GM18520 (cell line): ENCODE results near the gene UTP18.
"Not testable (repeated sequence)": the region's sequence is repeated elsewhere in the genome, so short reads cannot be mapped to it uniquely, and the experiment has no call there.

Experiments used
- ATAC-seq: cut with Tn5 transposase; IDR thresholded peaks from one replicate; pipeline ENCODE4 v1.9.1; 2021; ENCODE audit not compliant: unreplicated experiment

UTP18 gene

DNA sequence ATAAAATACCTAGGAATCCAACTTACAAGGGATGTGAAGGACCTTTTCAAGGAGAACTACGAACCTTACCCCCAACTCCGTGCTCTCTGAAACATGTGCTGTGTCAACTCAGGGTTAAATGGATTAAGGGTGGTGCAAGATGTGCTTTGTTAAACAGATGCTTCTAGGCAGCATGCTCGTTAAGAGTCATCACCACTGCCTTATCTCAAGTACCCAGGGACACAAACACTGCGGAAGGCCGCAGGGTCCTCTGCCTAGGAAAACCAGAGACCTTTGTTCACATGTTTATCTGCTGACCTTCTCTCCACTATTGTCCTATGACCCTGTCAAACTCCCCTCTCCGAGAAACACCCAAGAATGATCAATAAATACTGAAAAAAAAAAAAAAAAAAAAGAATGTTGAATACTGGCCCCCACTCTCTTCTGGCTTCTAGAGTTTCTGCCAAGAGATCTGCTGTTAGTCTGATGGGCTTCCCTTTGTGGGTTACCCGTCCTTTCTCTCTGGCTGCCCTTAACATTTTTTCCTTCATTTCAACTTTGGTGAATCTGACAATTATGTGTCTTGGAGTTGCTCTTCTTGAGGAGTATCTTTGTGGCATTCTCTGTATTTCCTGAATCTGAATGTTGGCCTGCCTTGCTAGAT lies 70.6 kb downstream of the UTP18 start:
- not testable (repeated sequence) for ATAC-seq

DNA sequence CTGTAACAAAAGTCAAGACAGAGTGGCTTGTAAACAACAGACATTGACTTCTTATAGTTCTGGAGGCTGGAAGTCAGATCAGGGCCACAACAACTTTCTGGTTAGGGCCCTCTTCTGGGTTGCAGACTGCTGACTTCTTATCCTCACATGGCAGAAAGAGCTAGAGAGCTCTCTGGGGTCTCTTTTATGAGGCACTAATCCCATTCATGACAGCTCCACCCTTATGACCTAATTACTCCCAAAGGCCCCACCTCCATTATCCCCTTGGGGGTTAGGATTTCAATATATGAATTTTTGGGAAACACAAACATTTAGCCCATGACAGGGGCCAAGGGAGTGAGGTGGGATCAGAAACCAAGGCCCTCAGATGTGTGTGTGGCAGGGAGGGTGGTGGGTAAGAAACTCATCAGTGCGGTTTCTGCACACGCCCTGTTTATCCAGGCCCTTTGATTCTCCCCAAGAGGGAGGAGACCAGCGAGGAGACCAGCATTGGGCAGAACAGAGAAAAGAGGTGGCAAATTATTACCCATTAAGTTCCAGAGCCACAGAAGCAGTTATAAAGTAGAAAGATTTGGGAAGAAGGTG lies 74.8 kb downstream of the UTP18 start:
- no peak for ATAC-seq

GRCh38 chr17:51335883-51336822 lies 75.8 kb downstream of the UTP18 start:
- no peak for ATAC-seq

DNA sequence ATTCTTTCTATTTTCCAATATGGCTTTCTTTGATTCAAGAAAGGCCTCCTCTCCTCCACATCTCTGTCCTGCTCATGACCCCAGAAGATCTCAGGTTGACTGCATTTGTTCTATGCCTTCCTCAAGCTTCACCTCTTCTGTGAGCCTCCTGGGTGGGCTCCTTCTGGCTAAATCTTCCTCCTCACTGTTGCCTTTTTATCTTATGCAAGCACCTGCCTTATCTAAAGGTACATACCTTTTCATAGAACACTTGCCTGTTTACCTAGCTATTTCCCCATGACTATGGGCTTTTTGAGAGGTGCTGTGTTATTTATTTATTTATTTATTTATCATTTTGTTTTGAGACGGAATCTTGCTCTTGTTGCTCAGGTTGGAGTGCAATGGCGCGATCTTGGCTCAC lies 81.1 kb downstream of the UTP18 start:
- ATAC-seq, result no peak

- no peak for ATAC-seq
These were observed 81.9 kb downstream of the UTP18 start for GRCh38 chr17:51342257-51342656.

GRCh38 chr17:51344532-51344931 lies 84.2 kb downstream of the UTP18 start:
- ATAC-seq, result no peak

- ATAC-seq, result no peak
These were observed 86.1 kb downstream of the UTP18 start for GRCh38 chr17:51346218-51346982.
